ENCODE data around the gene DNAJC15. TPM values are rescaled to one million over a fixed set of nuclear protein-coding genes. Genes with fewer than 3 reads are reported as not detected.

The DNAJC15 gene
- total RNA-seq, 6 experiments from 2014 or later: 23.8 to 29.6 (median 25.8) TPM

DNA sequence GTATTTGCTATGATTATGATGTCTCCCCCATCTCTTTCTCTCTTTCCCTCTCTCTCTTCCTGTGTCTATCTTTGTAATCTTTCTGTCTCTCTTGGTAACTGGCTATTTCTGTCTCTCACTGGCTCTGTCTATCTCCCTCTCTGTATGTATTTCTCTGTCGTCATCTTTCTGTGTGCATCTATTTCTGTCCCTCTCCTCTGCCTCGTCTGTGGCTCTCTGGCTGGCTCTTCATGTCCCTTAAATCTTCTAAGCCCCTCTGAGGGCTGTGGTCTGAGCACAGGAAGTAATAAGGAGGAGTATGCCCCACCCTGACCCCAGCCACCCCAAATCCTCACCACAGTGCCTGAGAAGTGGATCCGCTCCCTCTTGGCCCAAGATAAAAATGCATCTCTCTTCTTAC, 104.4 kb downstream of the DNAJC15 start:
- H3K36me3 Mint-ChIP-seq (ENCODE audit: low read depth): no peaks in the 10 kb centered on the region
- TF ChIP-seq, protein P1, sequence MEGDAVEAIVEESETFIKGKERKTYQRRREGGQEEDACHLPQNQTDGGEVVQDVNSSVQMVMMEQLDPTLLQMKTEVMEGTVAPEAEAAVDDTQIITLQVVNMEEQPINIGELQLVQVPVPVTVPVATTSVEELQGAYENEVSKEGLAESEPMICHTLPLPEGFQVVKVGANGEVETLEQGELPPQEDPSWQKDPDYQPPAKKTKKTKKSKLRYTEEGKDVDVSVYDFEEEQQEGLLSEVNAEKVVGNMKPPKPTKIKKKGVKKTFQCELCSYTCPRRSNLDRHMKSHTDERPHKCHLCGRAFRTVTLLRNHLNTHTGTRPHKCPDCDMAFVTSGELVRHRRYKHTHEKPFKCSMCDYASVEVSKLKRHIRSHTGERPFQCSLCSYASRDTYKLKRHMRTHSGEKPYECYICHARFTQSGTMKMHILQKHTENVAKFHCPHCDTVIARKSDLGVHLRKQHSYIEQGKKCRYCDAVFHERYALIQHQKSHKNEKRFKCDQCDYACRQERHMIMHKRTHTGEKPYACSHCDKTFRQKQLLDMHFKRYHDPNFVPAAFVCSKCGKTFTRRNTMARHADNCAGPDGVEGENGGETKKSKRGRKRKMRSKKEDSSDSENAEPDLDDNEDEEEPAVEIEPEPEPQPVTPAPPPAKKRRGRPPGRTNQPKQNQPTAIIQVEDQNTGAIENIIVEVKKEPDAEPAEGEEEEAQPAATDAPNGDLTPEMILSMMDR (IDR thresholded peaks at IDR 0.05): no peak
- H3K4me3 Mint-ChIP-seq: no peak overlapping the region
- peaks cover 3% of the 10 kb centered on the region; the same call in 1 of the 2 replicates for H3K27me3 Mint-ChIP-seq (ENCODE audit: insufficient read depth)
- H3K27ac Mint-ChIP-seq: peak overlapping the region; percentile 0; the same call in 1 of the 2 replicates
- peaks cover 27% of the 10 kb centered on the region for H3K4me1 Mint-ChIP-seq (ENCODE audit: low read depth)
- no peaks in the 10 kb centered on the region for H3K9me3 Mint-ChIP-seq
- no peak for DNase-seq

DNA sequence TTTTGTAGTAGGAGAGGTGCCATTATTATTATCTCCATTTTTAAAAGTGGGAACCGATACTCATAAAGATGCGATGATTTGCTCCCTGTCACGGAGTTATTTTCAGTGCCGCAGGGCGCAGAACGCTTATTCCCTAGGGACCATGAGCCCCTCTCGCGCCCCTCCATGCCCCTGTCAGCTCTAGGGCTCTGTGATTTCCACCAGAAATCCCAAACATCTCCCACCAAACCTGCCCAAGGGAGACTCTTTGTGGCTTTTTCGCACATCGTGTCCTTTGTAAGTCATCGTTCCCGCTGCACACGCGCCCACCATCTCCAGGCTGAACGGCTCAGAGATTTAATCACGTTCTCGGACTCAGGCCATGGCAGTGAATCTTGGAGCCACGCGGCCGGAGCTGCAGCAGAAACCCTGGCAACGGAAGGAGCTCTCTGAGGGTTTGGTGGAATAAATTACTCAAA, 105.1 kb downstream of the DNAJC15 start:
- DNase-seq: no peak
- no peak overlapping the region for H3K27ac Mint-ChIP-seq
- H3K27me3 Mint-ChIP-seq (ENCODE audit: insufficient read depth): peaks cover 4% of the 10 kb centered on the region; the same call in 1 of the 2 replicates
- TF ChIP-seq, protein P1 (IDR thresholded peaks at IDR 0.05): no peak
- H3K9me3 Mint-ChIP-seq: no peaks in the 10 kb centered on the region
- peaks cover 27% of the 10 kb centered on the region for H3K4me1 Mint-ChIP-seq (ENCODE audit: low read depth)
- H3K4me3 Mint-ChIP-seq: peak overlapping the region; percentile 41; the same call in 1 of the 2 replicates
- H3K36me3 Mint-ChIP-seq (ENCODE audit: low read depth): no peaks in the 10 kb centered on the region

DNA sequence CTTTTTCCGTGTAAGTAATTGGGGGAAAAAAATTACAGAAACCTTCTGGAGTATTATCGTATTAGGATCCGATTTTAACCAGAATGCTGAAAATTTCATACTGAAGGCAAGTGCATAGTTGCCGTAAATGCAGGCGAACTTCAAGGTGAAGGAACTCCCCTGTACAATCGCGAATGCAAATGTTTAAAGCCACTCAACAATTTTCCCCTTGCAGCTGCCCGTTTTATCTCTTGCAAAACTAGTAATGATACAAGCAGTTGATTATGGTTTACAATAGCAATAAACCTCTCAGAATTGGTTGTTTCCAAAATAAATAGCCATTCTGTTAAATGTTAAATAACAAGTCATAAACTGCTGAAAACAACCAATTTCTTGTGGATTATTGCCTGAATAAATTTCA, 105.7 kb downstream of the DNAJC15 start:
- Mint-ChIP-seq H3K4me1 (ENCODE audit: low read depth) (peaks cover 27% of the 10 kb centered on the region), H3K36me3 (ENCODE audit: low read depth) (no peaks in the 10 kb centered on the region), H3K27ac (no peak overlapping the region), H3K4me3 (no peak overlapping the region), H3K9me3 (no peaks in the 10 kb centered on the region), H3K27me3 (ENCODE audit: insufficient read depth) (peaks cover 6% of the 10 kb centered on the region; the same call in 1 of the 2 replicates)
- TF ChIP-seq, protein P1 (IDR thresholded peaks at IDR 0.05): no peak
- no peak for DNase-seq

DNA sequence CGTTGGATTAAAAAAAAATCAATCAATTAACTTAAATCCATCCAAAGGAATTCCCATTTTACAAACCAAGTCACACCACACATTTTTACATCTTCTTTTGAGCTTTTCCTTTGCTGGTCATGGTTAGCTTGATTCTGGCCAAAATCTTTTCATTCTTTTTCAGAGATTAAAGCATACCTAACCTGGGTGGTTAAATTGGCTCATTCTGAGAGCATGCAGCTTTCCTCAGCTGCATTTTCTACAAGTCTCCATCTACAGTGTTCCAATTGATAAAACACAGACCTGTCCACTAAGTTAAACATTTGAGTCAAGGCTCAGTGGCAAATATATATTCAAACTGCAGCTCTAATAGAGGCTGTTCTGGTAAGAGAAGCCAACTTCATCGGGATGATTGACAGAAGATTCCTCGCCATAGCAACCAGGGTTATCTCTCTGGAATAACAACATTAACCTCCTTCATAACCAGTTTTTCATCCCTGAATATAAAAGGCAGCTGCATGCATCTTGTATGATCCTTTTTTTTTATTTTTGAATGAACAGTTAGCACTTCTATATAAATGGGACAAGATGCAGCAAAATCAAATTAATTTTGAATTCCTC, 106.2 kb downstream of the DNAJC15 start:
- TF ChIP-seq, protein P1 (IDR thresholded peaks at IDR 0.05): no peak
- DNase-seq: no peak
- peaks cover 6% of the 10 kb centered on the region; the same call in 1 of the 2 replicates for H3K27me3 Mint-ChIP-seq (ENCODE audit: insufficient read depth)
- no peak overlapping the region for H3K27ac Mint-ChIP-seq
- no peaks in the 10 kb centered on the region for H3K9me3 Mint-ChIP-seq
- peaks cover 27% of the 10 kb centered on the region for H3K4me1 Mint-ChIP-seq (ENCODE audit: low read depth)
- H3K4me3 Mint-ChIP-seq: no peak overlapping the region
- no peaks in the 10 kb centered on the region for H3K36me3 Mint-ChIP-seq (ENCODE audit: low read depth)

DNA sequence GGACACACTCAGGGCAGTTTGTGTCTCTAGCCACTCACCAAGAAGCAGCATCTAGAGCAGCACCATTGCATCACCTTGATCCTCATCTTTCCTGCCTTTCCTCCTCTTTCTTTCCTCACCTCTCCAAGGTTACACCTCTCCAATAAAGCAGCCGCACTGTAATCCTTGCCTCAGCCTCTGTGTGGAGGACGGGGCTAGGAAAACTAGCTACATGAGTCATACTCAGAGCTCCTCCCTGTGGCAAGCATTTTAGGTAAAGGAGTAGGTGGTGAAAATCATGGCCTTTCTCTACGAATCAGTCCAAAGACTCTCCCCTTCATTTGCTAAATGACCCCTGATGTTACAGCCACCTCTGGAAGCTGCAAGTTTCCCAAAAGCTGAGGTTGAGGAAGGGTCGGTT, 108.9 kb downstream of the DNAJC15 start:
- H3K27ac Mint-ChIP-seq: no peak overlapping the region
- no peak for DNase-seq
- H3K4me3 Mint-ChIP-seq: no peak overlapping the region
- H3K9me3 Mint-ChIP-seq: no peaks in the 10 kb centered on the region
- H3K27me3 Mint-ChIP-seq (ENCODE audit: insufficient read depth): peaks cover 10% of the 10 kb centered on the region; the same call in 1 of the 2 replicates
- TF ChIP-seq, protein P1 (IDR thresholded peaks at IDR 0.05): no peak
- no peaks in the 10 kb centered on the region for H3K36me3 Mint-ChIP-seq (ENCODE audit: low read depth)
- H3K4me1 Mint-ChIP-seq (ENCODE audit: low read depth): peaks cover 27% of the 10 kb centered on the region

Measured in HFFc6 (cell line).